ENCODE measurements around the gene DDX50.

DDX50 gene, protein sequence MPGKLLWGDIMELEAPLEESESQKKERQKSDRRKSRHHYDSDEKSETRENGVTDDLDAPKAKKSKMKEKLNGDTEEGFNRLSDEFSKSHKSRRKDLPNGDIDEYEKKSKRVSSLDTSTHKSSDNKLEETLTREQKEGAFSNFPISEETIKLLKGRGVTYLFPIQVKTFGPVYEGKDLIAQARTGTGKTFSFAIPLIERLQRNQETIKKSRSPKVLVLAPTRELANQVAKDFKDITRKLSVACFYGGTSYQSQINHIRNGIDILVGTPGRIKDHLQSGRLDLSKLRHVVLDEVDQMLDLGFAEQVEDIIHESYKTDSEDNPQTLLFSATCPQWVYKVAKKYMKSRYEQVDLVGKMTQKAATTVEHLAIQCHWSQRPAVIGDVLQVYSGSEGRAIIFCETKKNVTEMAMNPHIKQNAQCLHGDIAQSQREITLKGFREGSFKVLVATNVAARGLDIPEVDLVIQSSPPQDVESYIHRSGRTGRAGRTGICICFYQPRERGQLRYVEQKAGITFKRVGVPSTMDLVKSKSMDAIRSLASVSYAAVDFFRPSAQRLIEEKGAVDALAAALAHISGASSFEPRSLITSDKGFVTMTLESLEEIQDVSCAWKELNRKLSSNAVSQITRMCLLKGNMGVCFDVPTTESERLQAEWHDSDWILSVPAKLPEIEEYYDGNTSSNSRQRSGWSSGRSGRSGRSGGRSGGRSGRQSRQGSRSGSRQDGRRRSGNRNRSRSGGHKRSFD

DNA sequence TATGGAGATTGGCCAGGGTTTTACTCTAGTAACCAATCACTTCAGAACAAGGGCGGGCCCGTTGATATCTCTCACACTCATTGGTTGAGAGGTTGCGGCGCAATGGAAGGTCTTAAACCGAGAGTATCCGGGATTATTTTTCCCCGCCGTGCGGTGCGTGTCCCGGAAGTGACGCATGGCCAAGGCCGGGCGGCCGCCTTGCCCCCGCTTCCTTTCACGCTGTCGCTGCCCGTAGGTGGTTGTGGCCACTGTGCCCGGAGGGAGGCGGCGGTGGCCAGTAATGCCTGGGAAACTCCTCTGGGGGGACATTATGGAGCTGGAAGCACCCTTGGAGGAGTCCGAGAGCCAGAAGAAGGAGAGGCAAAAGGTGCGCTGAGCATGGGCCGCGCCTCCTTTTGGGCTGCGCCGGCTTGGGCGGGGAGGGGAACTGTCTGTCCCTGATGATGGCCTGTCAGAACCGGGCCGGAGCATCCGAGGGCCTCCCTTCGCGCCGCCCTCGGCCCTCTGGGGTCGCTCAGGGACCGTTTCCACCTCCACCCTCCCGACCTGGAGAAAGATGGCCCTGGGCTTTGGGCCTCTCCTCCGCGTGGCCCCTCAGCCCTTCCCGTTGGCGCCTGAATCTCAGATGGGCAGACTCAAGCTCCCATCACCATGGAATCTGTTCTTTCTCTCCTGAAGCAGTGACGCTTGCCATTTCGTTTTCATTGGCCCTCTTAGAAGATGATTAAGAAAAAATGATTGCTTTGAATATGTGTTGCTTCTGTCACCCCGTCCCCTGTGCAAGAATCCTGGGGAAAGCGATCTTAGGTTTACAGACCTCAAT lies at the start of gene DDX50:
DDX50 (plus strand) TSS at position 211 of the 823 bp plus-strand sequence; CDS start at position 281, 70 bp downstream.
- peak within 1 kb of the TSS; percentile 98 for H3K27ac ChIP-seq
- H3K27me3 ChIP-seq (ENCODE audit: control insufficient read depth, insufficient read depth, low read length), result no peaks in the 10 kb centered on the region
- no peaks in the 10 kb centered on the region for H3K36me3 ChIP-seq (ENCODE audit: control insufficient read depth, insufficient read depth, low read length)
- H3K9ac ChIP-seq, result peak within 1 kb of the TSS; percentile 93
- H3K79me2 ChIP-seq, result peaks cover 17% of the 10 kb centered on the region
- H2AFZ ChIP-seq, result peak within 1 kb of the TSS; percentile 99
- H3K4me3 ChIP-seq (ENCODE audit: low read depth, low read length), result peak within 1 kb of the TSS; percentile 90
- TF ChIP-seq, protein P1, sequence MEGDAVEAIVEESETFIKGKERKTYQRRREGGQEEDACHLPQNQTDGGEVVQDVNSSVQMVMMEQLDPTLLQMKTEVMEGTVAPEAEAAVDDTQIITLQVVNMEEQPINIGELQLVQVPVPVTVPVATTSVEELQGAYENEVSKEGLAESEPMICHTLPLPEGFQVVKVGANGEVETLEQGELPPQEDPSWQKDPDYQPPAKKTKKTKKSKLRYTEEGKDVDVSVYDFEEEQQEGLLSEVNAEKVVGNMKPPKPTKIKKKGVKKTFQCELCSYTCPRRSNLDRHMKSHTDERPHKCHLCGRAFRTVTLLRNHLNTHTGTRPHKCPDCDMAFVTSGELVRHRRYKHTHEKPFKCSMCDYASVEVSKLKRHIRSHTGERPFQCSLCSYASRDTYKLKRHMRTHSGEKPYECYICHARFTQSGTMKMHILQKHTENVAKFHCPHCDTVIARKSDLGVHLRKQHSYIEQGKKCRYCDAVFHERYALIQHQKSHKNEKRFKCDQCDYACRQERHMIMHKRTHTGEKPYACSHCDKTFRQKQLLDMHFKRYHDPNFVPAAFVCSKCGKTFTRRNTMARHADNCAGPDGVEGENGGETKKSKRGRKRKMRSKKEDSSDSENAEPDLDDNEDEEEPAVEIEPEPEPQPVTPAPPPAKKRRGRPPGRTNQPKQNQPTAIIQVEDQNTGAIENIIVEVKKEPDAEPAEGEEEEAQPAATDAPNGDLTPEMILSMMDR (IDR thresholded peaks at IDR 0.05), result peak; percentile 23
- H3K4me2 ChIP-seq (ENCODE audit: low read length), result peak within 1 kb of the TSS; percentile 99
- H3K4me1 ChIP-seq, result no peaks in the 10 kb centered on the region
- no peaks in the 10 kb centered on the region for H3K9me3 ChIP-seq (ENCODE audit: control insufficient read depth, low read length)

DNA sequence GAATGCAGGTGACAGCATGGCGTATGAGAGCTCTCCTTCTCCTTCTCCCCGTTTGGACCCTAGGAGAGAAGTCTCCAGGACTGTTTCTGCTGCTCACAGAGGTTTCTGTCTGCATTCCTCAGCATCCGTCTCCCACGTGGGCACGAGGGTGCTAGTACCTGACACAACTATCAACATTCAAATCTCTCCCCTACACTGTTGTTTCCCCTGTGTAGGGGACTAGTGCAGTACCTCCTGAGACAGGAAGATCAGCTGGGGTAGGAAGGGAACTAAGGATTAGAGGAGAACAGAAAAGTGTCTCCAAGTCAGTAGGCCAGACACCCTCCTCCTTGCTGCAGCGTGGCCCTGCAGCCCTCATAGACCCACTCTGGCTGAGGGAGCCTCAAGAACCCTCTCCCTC lies 44.8 kb upstream of the DDX50 start:
- Histone ChIP-seq H3K4me3 (ENCODE audit: low read depth, low read length) (no peak overlapping the region), H3K79me2 (no peaks in the 10 kb centered on the region), H3K27me3 (ENCODE audit: control insufficient read depth, insufficient read depth, low read length) (no peaks in the 10 kb centered on the region), H3K9ac (no peak overlapping the region), H3K4me1 (no peaks in the 10 kb centered on the region), H2AFZ (no peak overlapping the region), H3K9me3 (ENCODE audit: control insufficient read depth, low read length) (no peaks in the 10 kb centered on the region), H3K4me2 (ENCODE audit: low read length) (no peak overlapping the region), H3K36me3 (ENCODE audit: control insufficient read depth, insufficient read depth, low read length) (no peaks in the 10 kb centered on the region), H3K27ac (no peak overlapping the region)
- TF ChIP-seq, protein P1 (IDR thresholded peaks at IDR 0.05), result no peak

DNA sequence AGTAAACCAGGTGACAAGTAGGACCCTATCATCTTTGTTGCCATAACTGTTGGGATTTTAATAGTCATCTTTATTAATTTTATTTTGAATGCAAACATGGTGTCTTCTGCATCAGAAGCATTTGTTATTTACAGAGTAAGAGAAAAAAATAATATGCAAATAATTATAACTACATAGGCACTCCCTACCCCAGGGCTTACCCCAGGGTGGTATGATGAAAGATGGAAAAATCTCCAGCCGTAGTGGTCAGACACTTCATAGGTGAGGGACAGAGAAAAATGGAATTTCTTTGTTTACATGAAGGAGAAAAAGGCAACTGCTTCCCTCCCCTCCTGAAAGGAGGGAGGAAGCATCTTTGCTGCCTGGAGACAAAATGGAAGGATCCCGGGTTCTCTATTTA lies 44.1 kb upstream of the DDX50 start:
- Histone ChIP-seq H3K9ac (no peak overlapping the region), H3K9me3 (ENCODE audit: control insufficient read depth, low read length) (no peaks in the 10 kb centered on the region)

DNA sequence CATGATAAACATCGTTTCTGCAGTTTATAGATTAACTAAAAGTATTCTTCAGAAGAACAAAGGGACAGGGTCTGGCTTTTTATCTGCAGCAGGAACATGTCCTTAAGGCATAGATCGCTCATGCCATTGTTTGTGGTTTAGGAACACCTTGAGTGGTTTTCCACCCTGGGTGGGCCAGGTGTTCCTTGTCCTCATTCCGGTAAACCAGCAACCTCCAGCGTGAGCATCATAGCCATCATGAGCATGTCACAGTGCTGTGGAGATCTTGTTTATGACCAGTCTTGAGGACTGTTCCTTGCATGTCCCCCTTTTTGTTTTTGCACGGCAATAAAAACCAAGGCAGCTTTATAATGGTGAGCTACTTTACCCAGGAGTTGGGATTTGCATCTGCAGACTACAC lies 39.9 kb upstream of the DDX50 start:
- Histone ChIP-seq H3K4me2 (ENCODE audit: low read length) (no peak overlapping the region), H3K27me3 (ENCODE audit: control insufficient read depth, insufficient read depth, low read length) (no peaks in the 10 kb centered on the region), H2AFZ (no peak overlapping the region), H3K9ac (no peak overlapping the region), H3K79me2 (no peaks in the 10 kb centered on the region), H3K4me3 (ENCODE audit: low read depth, low read length) (no peak overlapping the region), H3K4me1 (no peaks in the 10 kb centered on the region), H3K36me3 (ENCODE audit: control insufficient read depth, insufficient read depth, low read length) (no peaks in the 10 kb centered on the region), H3K9me3 (ENCODE audit: control insufficient read depth, low read length) (no peaks in the 10 kb centered on the region), H3K27ac (no peak overlapping the region)
- TF ChIP-seq, protein P1 (IDR thresholded peaks at IDR 0.05), result no peak

More for the DNA sequence above, 44.1 kb upstream of the DDX50 start:
- H3K36me3 ChIP-seq (ENCODE audit: control insufficient read depth, insufficient read depth, low read length), result no peaks in the 10 kb centered on the region
- no peaks in the 10 kb centered on the region for H3K27me3 ChIP-seq (ENCODE audit: control insufficient read depth, insufficient read depth, low read length)
- TF ChIP-seq, protein P1 (IDR thresholded peaks at IDR 0.05), result no peak
- no peak overlapping the region for H3K4me2 ChIP-seq (ENCODE audit: low read length)
- no peaks in the 10 kb centered on the region for H3K79me2 ChIP-seq
- H3K4me3 ChIP-seq (ENCODE audit: low read depth, low read length), result no peak overlapping the region
- H3K27ac ChIP-seq, result no peak overlapping the region
- H2AFZ ChIP-seq, result no peak overlapping the region
- H3K4me1 ChIP-seq, result no peaks in the 10 kb centered on the region

Data from parathyroid adenoma (tissue), 2 donors.